Pulmonary artery endothelial cell (primary cell): ENCODE data around the gene VCX3B. TPM values are rescaled to one million over a fixed set of nuclear protein-coding genes. Genes with fewer than 3 reads are reported as not detected.
"Not testable (repeated sequence)": the region's sequence is repeated elsewhere in the genome, so short reads cannot be mapped to it uniquely, and the experiment has no call there.

Source experiments
- DNase-seq: peaks from one replicate; pipeline ENCODE4 v3.0.0-alpha.2; 2011; ENCODE audit warnings: low read depth, low spot score
- total RNA-seq: library from RNA; depleted of rRNA; stranded (reverse); fragments of >200 nt; gene quantifications from 2 replicates; pipeline ENCODE4 v1.2.3, GENCODE V29; 2014

Gene VCX3B
- not detected in 2 replicates for total RNA-seq

DNA sequence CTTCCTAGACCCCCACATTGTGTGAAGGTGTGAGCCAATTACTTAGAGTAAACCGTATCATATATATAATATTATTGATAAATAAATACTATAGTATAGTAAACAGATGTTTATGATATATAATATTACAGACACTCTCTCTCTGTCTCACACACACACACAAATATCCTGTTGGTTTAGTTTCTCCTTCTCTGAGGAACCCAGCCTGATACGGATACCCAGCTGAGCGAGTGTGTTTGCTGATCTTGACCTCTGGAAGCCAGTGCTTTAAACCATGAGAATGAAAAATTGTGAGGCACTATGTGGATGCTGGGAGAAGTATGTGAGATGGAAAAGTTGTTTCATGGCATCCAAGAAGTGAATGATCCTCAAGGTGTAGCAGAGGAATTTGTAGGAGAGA is at the start of gene VCX3B:
TSS of gene VCX3B (plus strand) at position 301 of the 400 bp plus-strand sequence. CDS start 621 bp downstream, outside the sequence.
- not testable (repeated sequence) for DNase-seq

DNA sequence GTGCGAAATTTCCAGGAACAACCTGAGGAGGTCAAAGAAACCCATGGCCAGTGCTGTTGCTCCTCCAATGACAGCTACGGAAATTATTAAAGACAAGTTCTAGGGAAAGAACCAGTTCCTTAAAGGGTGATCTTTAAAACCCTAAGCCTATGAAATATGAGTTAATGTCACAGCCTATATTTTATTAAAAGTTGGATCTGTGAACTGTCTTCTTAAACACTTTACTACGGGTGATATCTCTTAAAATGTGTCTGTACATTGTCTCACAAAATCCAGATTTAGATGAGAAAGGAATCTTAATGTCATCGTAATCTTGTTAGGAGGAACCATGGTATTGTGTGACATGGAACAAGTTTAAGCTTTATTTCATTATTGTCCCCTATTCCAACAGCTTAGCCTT is 46.3 kb upstream of the VCX3B start:
- no peak for DNase-seq

DNA sequence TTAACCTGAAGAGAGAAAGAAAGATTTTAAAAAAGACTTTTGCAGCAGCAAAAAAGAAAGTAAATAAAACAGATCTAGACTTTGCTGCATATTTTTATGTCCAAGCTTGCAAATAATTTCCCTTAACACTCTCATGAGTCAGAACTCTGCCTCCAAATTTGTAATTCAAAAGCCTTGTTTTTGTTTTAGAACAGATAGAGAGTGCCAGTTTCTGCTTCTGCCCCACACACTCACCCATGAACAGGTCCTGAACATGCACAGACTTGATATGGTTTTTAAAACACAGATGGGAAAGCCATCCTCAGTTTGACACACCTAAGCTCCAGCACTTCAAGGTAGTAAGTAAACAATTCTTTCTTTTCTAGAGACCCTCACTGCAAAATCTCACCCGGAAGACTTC is 39.7 kb upstream of the VCX3B start:
- no peak for DNase-seq

DNA sequence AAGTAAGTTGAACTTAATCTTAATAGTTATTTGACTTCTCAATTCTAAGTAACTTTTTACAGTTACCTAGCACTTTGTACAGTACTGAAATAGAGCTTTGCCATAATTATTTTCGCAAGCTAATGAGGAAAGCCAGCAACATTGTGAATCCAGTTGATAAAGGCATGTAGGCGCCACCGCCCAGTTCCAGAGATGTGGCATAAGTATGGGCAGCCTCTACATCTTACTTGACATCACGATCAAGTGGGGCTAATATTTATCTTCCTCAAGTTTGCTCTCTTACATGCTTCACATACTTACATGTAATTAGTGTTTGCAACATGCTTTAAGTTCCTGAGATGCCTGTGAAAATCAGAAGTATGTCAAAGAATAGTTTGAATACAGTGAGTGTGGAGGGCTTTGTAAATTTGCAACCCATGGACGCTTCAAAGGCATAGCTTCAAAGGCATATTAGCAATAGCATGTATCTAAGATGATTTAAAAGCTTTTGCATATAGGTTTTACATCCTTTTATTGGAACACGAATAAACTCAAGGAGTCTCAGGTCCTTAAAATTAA is 34.9 kb upstream of the VCX3B start:
- DNase-seq, result no peak

DNA sequence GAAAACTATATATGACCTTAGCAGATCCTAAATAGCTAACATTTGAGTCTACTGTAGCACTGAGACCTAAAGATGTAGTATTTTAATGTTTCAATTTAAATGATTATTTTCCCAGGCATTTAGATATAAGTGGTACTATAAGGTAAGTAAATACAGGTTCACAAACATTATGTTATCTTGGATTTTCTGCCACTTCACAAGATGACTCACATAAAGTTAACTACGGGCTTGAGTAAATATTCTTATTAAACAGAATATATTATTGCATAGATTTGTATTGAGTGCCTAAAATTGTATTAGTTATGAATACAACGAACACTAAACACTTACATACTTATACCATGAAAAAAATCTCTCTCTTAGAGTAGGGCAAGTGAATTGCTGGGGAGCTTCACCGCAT is 34.2 kb upstream of the VCX3B start:
- DNase-seq, result no peak

DNA sequence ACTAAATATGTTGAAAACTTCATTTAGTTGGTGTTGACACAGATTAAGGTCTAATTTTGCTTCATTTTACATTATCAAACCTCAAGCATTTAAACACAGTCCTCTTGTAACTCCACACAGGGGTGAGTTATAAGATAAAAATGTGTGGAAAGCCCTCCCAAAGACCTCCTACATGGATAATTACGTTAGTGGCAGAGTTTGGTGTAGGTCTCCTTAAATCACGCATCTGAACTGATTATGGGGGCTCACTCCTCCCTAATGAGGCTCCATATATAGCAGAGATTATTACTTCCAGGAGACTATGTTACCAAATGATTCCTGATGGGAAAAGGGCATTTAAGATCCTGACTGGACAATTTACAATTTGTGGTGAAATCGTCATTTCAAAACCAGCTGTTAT is 32.2 kb upstream of the VCX3B start:
- DNase-seq, result no peak

DNA sequence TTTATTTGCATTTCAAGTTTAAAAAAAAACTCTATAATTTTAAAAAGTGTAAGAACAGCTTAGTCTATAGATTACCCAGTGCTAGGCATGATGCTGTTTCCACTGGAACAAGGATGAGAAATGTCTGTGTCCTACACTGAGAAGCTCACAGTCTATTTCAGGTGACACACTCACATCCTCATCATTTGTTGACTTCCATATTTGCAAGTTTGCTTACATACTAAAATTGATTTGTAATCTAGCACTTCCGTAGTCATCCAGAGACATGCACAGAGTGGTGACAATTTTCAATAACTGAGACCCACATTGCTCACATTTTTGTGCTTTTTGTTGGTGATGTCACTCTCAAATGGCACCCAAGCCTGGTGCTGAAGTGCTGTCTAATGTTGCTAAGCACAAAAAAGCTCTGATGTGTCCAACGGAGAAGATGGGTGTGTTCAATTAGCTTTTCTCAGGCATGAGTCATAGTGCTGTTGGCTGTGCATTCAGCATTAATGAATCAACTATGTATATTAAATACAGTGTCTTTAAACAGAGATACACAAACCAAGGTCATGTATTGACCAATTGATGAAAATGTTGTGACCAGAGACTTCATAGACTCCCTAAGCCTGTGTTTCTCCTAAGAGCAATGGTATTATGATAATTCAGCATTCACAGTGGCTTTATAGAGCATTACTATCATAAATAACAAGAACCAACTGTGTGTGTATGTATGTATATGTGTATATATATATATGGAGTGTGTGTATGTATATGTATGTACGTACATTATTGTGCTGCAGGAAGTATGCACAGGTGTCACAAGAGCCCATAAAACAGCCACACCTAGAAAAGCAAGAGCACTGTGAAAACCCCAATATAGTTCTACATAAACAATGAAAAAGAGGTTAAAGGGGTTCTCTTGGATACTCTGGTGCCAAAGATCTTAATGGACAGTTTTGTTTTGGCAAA is 31.2 kb upstream of the VCX3B start:
- no peak for DNase-seq

DNA sequence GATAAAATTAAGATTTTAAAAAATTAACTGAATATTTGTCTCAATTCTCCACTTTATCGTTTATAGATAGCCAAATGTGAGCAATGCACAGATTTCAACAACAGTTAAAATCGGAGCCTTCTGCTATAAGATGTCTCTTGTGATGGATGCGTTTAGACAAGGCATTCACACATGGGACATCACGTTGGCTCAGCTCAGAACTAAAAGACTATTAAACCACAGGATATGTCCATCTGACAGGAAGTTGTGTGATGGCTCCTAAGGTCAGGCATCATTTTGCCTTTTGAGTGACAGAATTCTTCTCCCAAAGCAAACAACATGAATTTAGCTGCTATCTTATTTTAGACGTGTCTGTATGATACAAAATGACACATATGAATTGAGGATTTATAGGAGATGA is 17.3 kb upstream of the VCX3B start:
- no peak for DNase-seq

DNA sequence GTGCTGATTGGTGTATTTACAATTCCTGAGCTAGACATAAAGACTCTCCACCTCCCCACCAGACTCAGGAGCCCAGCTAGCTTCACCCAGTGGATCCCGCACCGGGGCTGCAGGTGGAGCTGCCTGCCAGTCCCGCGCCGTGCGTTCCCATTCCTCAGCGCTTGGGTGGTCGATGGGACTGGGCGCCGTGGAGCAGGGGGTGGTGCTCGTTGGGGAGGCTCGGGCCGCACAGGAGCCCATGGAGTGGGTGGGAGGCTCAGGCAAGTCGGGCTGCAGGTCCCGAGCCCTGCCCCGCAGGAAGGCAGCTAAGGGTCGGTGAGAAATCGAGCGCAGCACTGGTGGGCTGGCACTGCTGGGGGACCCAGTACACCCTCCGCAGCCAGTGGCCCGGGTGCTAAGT is 12.3 kb upstream of the VCX3B start:
- DNase-seq, result not testable (repeated sequence)

DNA sequence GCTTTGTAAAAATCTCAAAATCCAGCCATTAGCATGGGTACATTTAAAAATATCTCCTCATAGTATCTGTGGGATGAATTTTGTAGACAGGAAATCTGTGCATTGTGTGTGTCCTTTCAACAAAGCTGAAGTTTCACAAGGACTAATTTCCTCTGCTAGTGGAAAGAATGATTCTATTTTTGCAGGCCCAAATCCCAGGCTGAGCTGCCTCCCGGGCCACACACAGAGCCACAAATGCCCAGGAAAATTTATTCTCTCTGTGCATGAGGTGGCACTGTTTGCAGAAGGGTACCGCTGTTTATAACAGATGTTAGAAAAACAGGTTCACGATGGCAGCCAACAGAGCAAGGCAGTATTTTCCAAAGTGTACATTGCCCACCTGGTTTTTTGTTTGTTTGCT is 11.0 kb upstream of the VCX3B start:
- no peak for DNase-seq

DNA sequence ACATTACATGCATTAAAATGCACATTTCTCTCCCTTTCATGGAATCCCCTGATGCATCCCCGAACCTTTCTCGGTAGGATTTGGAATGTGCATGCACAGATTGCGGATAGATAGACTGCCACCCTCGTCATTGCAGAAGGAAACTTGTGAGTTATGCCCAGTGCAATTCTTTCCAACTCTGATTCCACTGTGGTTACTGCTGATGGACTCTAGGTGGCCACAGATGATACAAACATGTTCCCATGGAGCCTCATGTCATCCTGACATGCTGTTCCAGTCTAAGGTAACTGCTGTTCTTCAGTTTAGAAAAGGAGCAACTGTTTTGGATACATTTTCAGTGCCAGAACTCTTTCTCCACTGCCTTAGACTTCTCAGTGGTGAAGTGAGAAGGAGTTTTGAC is 9.1 kb upstream of the VCX3B start:
- DNase-seq, result no peak

DNA sequence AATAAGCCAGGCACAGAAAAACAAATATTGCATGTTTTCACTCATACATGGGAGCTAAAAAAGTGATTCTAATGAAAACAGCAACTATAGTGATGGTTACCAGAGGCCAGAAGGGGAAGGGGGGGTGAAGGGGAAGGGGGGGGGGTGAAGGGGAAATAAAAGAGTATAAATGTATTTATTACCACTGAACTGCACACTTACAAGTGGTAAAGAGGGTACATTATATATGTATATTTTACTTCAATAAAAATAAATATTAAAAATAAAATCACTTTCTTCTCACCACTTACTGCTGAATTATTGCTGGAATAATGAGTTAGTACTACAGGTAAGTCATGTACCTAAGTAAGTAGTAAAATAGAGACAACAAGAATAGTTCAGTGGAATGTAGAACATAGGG is 2.1 kb upstream of the VCX3B start:
- no peak for DNase-seq

DNA sequence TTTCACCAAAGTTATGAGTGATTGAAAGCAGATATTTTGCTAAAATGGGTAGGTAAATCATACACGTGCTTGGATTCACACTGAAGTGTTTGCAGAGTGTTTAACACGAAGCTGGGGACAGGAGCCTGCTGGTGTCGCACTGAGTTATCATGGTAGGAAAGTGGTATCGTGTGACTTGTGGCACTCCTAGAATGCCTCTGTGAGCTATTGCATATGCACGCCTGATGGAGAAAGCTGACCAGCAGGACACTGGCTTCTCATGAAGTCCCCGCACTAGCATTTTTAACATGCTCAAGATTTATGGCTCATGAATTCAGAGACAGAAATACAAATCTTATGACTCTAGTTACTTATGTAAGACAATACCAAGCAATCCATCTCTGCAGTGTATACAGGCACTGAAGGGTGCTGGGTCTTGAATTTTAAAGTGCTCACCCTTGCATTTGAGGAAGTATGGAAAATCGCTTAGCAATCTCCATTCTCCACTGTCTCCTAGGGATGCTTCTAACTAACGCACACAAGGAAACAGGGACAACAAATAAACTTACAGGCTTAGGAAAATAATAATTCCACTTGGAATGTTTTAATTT is 19.8 kb downstream of the VCX3B start:
- no peak for DNase-seq

DNA sequence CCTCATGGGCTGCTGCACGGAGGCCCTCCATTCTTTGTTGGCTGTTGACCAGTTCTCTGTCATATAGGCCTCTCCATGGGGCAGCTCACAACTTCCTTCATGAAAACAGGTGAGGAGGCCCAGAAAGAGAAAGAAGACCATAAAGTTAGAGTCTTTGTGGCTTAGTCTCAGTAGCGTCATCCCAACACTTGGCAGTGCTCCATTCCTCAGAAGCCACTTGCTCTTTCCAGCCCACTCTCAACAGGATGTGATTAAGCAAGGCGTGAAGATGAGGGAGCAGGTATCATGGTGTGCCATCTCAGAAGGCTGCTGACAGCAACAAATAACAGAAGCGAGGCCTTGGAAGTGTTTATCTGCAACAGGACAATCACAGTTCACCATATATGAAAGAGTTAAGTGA is 30.4 kb downstream of the VCX3B start:
- not testable (repeated sequence) for DNase-seq

DNA sequence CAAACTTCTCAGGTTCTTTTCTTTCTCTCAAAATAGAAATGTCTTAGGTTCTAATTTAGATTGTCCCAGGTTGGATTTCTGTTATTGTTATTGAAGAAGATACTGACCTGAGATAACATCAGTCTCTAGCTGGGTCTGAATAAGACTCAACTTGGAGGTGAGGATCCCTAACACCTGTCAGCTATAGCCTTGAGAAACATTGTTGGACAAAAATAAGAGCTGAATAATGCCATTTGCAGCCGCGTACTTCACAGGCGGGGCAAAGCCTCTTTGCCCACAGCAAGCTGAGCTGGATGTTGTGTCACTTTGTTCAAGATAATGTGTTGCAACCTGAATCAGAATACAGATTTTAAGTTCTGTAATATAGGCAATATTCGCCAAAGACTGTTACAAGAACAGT is 35.6 kb downstream of the VCX3B start:
- no peak for DNase-seq

DNA sequence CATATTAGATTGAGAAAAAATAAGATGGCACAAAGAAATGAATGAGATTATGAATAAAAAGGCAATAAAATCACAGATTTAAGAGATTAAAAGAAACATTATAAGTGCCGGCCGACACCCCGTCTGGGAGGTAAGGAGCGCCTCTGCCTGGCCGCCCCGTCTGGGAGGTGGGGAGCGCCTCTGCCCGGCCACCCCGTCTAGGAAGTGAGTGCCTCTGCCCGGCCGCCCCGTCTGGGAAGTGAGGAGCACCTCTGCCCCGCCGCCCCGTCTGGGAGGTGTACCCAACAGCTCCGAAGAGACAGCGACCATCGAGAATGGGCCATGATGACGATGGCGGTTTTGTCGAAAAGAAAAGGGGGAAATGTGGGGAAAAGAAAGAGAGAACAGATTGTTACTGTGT is 37.5 kb downstream of the VCX3B start:
- DNase-seq, result not testable (repeated sequence)

DNA sequence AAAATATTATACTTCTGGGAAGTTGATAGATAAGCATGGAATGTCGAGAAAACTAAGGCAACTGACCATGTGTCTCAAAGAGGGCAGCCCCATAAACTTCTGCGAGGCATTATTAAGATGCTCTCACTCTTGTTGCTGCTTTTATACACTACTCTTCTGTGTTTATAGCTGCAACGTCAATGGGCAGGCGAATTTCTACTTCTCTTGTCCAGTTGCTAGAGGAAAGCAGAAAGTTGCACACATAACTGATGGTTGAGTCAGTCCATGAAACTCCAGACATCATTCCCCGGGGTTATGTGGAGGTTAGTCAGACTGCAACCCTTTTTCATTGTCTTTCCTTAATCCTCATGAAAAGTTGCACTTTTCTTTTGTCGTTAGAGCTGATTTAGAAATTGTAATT is 39.8 kb downstream of the VCX3B start:
- no peak for DNase-seq
